ENCODE results near the gene AQP6.

DNA sequence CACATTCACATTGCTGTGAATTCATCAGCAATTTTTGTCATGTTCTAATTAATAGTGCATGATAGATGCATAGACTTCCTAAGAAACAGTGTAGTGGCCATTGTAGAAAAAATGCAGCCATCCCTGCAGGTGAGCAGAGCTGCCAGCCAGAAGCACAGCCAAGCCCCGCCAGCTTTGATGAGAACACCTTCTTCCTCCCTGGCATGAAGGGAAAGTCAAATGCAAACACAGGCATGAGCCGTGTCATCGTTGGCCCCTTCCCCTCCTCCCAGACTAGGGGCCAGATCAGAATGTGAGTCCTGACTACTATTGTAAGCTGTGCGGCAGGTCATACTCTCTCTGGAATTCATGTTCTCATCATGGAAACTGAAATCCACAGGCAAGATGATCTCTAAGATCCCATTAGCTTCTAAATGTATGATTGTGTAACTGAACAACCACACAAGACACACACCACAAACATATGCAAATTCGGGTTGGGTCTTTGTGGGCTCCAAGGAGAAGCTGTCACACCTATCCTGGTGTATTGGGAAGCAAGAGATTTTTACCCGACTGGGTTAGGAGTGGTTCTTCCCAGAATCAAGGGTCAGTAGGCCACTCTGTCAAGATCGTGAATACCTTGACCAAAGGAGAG, 25.0 kb upstream of the AQP6 start:
- TF ChIP-seq, protein P1, sequence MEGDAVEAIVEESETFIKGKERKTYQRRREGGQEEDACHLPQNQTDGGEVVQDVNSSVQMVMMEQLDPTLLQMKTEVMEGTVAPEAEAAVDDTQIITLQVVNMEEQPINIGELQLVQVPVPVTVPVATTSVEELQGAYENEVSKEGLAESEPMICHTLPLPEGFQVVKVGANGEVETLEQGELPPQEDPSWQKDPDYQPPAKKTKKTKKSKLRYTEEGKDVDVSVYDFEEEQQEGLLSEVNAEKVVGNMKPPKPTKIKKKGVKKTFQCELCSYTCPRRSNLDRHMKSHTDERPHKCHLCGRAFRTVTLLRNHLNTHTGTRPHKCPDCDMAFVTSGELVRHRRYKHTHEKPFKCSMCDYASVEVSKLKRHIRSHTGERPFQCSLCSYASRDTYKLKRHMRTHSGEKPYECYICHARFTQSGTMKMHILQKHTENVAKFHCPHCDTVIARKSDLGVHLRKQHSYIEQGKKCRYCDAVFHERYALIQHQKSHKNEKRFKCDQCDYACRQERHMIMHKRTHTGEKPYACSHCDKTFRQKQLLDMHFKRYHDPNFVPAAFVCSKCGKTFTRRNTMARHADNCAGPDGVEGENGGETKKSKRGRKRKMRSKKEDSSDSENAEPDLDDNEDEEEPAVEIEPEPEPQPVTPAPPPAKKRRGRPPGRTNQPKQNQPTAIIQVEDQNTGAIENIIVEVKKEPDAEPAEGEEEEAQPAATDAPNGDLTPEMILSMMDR (IDR thresholded peaks at IDR 0.05), result no peak
- no peak for TF ChIP-seq POLR2A (IDR thresholded peaks at IDR 0.05)
